Measurements from ENCODE around the gene EHD1. TPM values are rescaled to one million over a fixed set of nuclear protein-coding genes. Genes with fewer than 3 reads are reported as not detected.

EHD1 gene
- total and polyA plus RNA-seq, 2 experiments from 2014 or later: 55.2 to 90.2 TPM

DNA sequence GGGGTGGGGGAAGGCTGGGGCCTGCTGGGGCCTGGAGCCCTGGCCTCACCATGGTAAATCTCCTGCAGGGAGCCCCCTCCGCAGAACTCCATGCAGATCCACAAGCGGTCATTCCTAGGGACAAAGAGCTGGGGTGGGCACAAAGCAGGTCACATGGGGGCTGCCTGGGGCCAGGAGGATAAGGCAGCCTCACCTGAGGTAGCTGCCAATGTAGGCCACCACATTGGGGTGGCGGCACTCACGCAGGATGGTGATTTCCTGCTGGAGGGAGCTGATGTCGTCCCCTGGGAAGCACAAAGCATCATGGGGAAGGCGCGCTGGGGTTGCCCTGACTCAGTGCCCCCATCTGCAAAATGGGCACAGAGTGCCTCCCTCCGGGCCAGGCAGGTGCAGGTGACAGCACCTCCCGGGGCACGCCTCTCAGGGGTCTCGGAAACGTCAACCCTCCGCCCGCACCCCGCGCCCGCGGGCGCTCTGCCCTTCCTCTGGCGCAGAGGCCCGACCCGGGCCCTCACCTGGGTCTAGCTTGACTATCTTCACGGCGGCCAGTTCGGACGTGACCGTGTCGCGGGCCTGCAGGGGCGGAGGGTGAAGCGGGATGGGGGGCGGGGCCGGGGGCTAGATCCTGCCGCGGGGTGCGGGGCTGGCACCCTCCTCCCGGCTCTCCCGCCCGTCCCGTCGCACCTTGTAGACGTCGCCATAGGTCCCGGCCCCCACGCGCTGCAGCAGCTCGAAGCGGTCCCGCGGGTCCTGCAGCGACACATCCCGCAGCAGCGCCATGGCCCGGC lies 75.9 kb downstream of the EHD1 start:
- H3K4me2 ChIP-seq (ENCODE audit: unreplicated experiment): peak overlapping the region; percentile 13

More for the DNA sequence above, 75.9 kb downstream of the EHD1 start:
- Histone ChIP-seq H3K4me3 (peak overlapping the region; percentile 88), H4K20me1 (ENCODE audit: insufficient read depth) (no peaks in the 10 kb centered on the region), H3K4me1 (ENCODE audit: insufficient read depth) (peaks cover 8% of the 10 kb centered on the region; the same call in 1 of the 2 replicates), H3K27ac (no peak overlapping the region), H3K9me2 (ENCODE audit: insufficient read depth) (no peaks in the 10 kb centered on the region), H3K9ac (peak overlapping the region; percentile 41), H3K36me3 (ENCODE audit: low read depth) (no peaks in the 10 kb centered on the region), H3K9me3 (ENCODE audit: low read depth) (no peaks in the 10 kb centered on the region), H2AFZ (peak overlapping the region; percentile 54), H3K27me3 (replicated peaks; ENCODE audit: insufficient read depth) (no peaks in the 10 kb centered on the region), H3K79me2 (ENCODE audit: insufficient read depth) (no peaks in the 10 kb centered on the region), H3F3A (ENCODE audit: insufficient read depth) (no peaks in the 10 kb centered on the region)
- in situ Hi-C loops (cut with MboI): no loop called here
- WGBS, 2 experiments (ENCODE audit: low coverage in 1 of 2, low lambda C conversion rate in 2 of 2, missing lambda C conversion rate in 2 of 2): 28 to 80% methylated on average over 7 to 29 of the region's 54 CpGs
- no peak for TF ChIP-seq EZH2 (IDR thresholded peaks at IDR 0.05; ENCODE audit: insufficient read depth, poor library complexity, severe bottlenecking)
- no peak for TF ChIP-seq EZH2phosphoT487 (IDR thresholded peaks at IDR 0.05; ENCODE audit: insufficient read depth, low read depth)
- DNase-seq: no peak

MicroRNAs encoded within 50 kb of the gene (microRNA counts, 767-probe panel; counts per million panel counts)
- 447 counts per million, percentile 86 among the panel's probes with 10 or more counts for microRNA hsa-miR-192-5p

Small RNAs within 50 kb of the gene (microRNA-seq; reads per million reads assigned to microRNA genes)
- gene MIR6749 (ENCODE audit: borderline number of aligned reads) (not detected), gene MIR6750 (ENCODE audit: borderline number of aligned reads) (1.5 reads per million)

Small RNAs within 50 kb of the gene (small RNA-seq; reads per million reads assigned to genes)
- not detected for gene MIR6749 (ENCODE audit: low read depth, low replicate concordance)
- gene MIR6750 (ENCODE audit: low read depth, low replicate concordance): not detected

Other genes starting within 250 kb of the EHD1 start
- 0.51 and 5.6 TPM in 2 replicates for gene NRXN2, start 155.4 kb downstream of the EHD1 start, total RNA-seq (2014; rRNA removed; shearing (Covaris generic))
- gene NRXN2, start 155.4 kb downstream of the EHD1 start, polyA plus RNA-seq (2016; fragmentation: Nextera tagmentation; extraction: Ambion mirVana): 0.48 and 1.1 TPM in 2 replicates
- not detected in 2 replicates for gene RASGRP2, start 134.5 kb downstream of the EHD1 start, total RNA-seq (2014; rRNA removed; shearing (Covaris generic))
- 0.61 and 0.68 TPM in 2 replicates for gene RASGRP2, start 134.5 kb downstream of the EHD1 start, polyA plus RNA-seq (2016; fragmentation: Nextera tagmentation; extraction: Ambion mirVana)
- gene PYGM, start 118.6 kb downstream of the EHD1 start, total RNA-seq (2014; rRNA removed; shearing (Covaris generic)): not detected in 2 replicates
- gene PYGM, start 118.6 kb downstream of the EHD1 start, polyA plus RNA-seq (2016; fragmentation: Nextera tagmentation; extraction: Ambion mirVana): not detected in 2 replicates
- 81.6 and 106 TPM in 2 replicates for gene SF1, start 100.1 kb downstream of the EHD1 start, total RNA-seq (2014; rRNA removed; shearing (Covaris generic))
- gene SF1, start 100.1 kb downstream of the EHD1 start, polyA plus RNA-seq (2016; fragmentation: Nextera tagmentation; extraction: Ambion mirVana): 59.7 and 62.2 TPM in 2 replicates
- gene MAP4K2, start 75.4 kb downstream of the EHD1 start, total RNA-seq (2014; rRNA removed; shearing (Covaris generic)): 18.2 and 19.7 TPM in 2 replicates
- gene MAP4K2, start 75.4 kb downstream of the EHD1 start, polyA plus RNA-seq (2016; fragmentation: Nextera tagmentation; extraction: Ambion mirVana): 4.2 and 6.2 TPM in 2 replicates
- 13.2 and 15.8 TPM in 2 replicates for gene MEN1, start 68.1 kb downstream of the EHD1 start, total RNA-seq (2014; rRNA removed; shearing (Covaris generic))
- 24.6 and 26.1 TPM in 2 replicates for gene MEN1, start 68.1 kb downstream of the EHD1 start, polyA plus RNA-seq (2016; fragmentation: Nextera tagmentation; extraction: Ambion mirVana)
- not detected in 2 replicates for gene CDC42BPG, start 34.0 kb downstream of the EHD1 start, total RNA-seq (2014; rRNA removed; shearing (Covaris generic))
- gene CDC42BPG, start 34.0 kb downstream of the EHD1 start, polyA plus RNA-seq (2016; fragmentation: Nextera tagmentation; extraction: Ambion mirVana): not detected in 2 replicates
- 12.4 and 18.9 TPM in 2 replicates for gene ATG2A, start 38.6 kb upstream of the EHD1 start, total RNA-seq (2014; rRNA removed; shearing (Covaris generic))
- gene ATG2A, start 38.6 kb upstream of the EHD1 start, polyA plus RNA-seq (2016; fragmentation: Nextera tagmentation; extraction: Ambion mirVana): 6.3 and 6.8 TPM in 2 replicates
- gene PPP2R5B, start 46.1 kb upstream of the EHD1 start, total RNA-seq (2014; rRNA removed; shearing (Covaris generic)): 23.9 and 27.3 TPM in 2 replicates
- gene PPP2R5B, start 46.1 kb upstream of the EHD1 start, polyA plus RNA-seq (2016; fragmentation: Nextera tagmentation; extraction: Ambion mirVana): 16.4 and 19.4 TPM in 2 replicates
- not detected in 2 replicates for gene GPHA2, start 57.3 kb upstream of the EHD1 start, total RNA-seq (2014; rRNA removed; shearing (Covaris generic))
- not detected in 2 replicates for gene GPHA2, start 57.3 kb upstream of the EHD1 start, polyA plus RNA-seq (2016; fragmentation: Nextera tagmentation; extraction: Ambion mirVana)
- not detected in 2 replicates for gene MAJIN, start 93.5 kb upstream of the EHD1 start, total RNA-seq (2014; rRNA removed; shearing (Covaris generic))
- not detected in 2 replicates for gene MAJIN, start 93.5 kb upstream of the EHD1 start, polyA plus RNA-seq (2016; fragmentation: Nextera tagmentation; extraction: Ambion mirVana)
- gene BATF2, start 118.3 kb upstream of the EHD1 start, total RNA-seq (2014; rRNA removed; shearing (Covaris generic)): 4.0 TPM in 1 of 2 replicates, not detected in the other
- gene BATF2, start 118.3 kb upstream of the EHD1 start, polyA plus RNA-seq (2016; fragmentation: Nextera tagmentation; extraction: Ambion mirVana): 0.57 and 0.79 TPM in 2 replicates
- 96.6 and 115 TPM in 2 replicates for gene ARL2, start 135.5 kb upstream of the EHD1 start, total RNA-seq (2014; rRNA removed; shearing (Covaris generic))
- gene ARL2, start 135.5 kb upstream of the EHD1 start, polyA plus RNA-seq (2016; fragmentation: Nextera tagmentation; extraction: Ambion mirVana): 143 and 155 TPM in 2 replicates
- gene SNX15, start 148.8 kb upstream of the EHD1 start, total RNA-seq (2014; rRNA removed; shearing (Covaris generic)): 14.9 and 17.5 TPM in 2 replicates
- 17.2 and 17.7 TPM in 2 replicates for gene SNX15, start 148.8 kb upstream of the EHD1 start, polyA plus RNA-seq (2016; fragmentation: Nextera tagmentation; extraction: Ambion mirVana)
- gene SAC3D1, start 162.6 kb upstream of the EHD1 start, total RNA-seq (2014; rRNA removed; shearing (Covaris generic)): 8.0 and 14.9 TPM in 2 replicates
- 12.8 and 13.2 TPM in 2 replicates for gene SAC3D1, start 162.6 kb upstream of the EHD1 start, polyA plus RNA-seq (2016; fragmentation: Nextera tagmentation; extraction: Ambion mirVana)
- 37.7 and 40.7 TPM in 2 replicates for gene NAALADL1, start 179.9 kb upstream of the EHD1 start, total RNA-seq (2014; rRNA removed; shearing (Covaris generic))
- 26.6 and 27.9 TPM in 2 replicates for gene NAALADL1, start 179.9 kb upstream of the EHD1 start, polyA plus RNA-seq (2016; fragmentation: Nextera tagmentation; extraction: Ambion mirVana)
- 16.8 and 17.5 TPM in 2 replicates for gene CDCA5, start 205.4 kb upstream of the EHD1 start, total RNA-seq (2014; rRNA removed; shearing (Covaris generic))
- gene CDCA5, start 205.4 kb upstream of the EHD1 start, polyA plus RNA-seq (2016; fragmentation: Nextera tagmentation; extraction: Ambion mirVana): 11.9 and 12.4 TPM in 2 replicates
- 55.2 and 66.8 TPM in 2 replicates for gene ZFPL1, start 205.6 kb upstream of the EHD1 start, total RNA-seq (2014; rRNA removed; shearing (Covaris generic))
- gene ZFPL1, start 205.6 kb upstream of the EHD1 start, polyA plus RNA-seq (2016; fragmentation: Nextera tagmentation; extraction: Ambion mirVana): 62.8 and 64.9 TPM in 2 replicates
- gene VPS51, start 217.6 kb upstream of the EHD1 start, total RNA-seq (2014; rRNA removed; shearing (Covaris generic)): 285 and 339 TPM in 2 replicates
- gene VPS51, start 217.6 kb upstream of the EHD1 start, polyA plus RNA-seq (2016; fragmentation: Nextera tagmentation; extraction: Ambion mirVana): 30.7 and 37.1 TPM in 2 replicates
- gene TM7SF2, start 233.3 kb upstream of the EHD1 start, total RNA-seq (2014; rRNA removed; shearing (Covaris generic)): 0.65 and 0.89 TPM in 2 replicates
- 2.5 and 2.6 TPM in 2 replicates for gene TM7SF2, start 233.3 kb upstream of the EHD1 start, polyA plus RNA-seq (2016; fragmentation: Nextera tagmentation; extraction: Ambion mirVana)
- gene ZNHIT2, start 239.1 kb upstream of the EHD1 start, total RNA-seq (2014; rRNA removed; shearing (Covaris generic)): 12.3 and 13.2 TPM in 2 replicates
- 15.5 and 15.6 TPM in 2 replicates for gene ZNHIT2, start 239.1 kb upstream of the EHD1 start, polyA plus RNA-seq (2016; fragmentation: Nextera tagmentation; extraction: Ambion mirVana)
- 180 and 199 TPM in 2 replicates for gene FAU, start 243.5 kb upstream of the EHD1 start, total RNA-seq (2014; rRNA removed; shearing (Covaris generic))
- 342 and 365 TPM in 2 replicates for gene FAU, start 243.5 kb upstream of the EHD1 start, polyA plus RNA-seq (2016; fragmentation: Nextera tagmentation; extraction: Ambion mirVana)
- 65.6 and 78.4 TPM in 2 replicates for gene MRPL49, start 243.7 kb upstream of the EHD1 start, total RNA-seq (2014; rRNA removed; shearing (Covaris generic))
- gene MRPL49, start 243.7 kb upstream of the EHD1 start, polyA plus RNA-seq (2016; fragmentation: Nextera tagmentation; extraction: Ambion mirVana): 48.6 and 53.3 TPM in 2 replicates

Measured in GM23248 (cell line).